ENCODE measurements around the gene ZMIZ1. TPM values are rescaled to one million over a fixed set of nuclear protein-coding genes. Genes with fewer than 3 reads are reported as not detected.

ZMIZ1 gene
- total RNA-seq, 1 donor from 2014 or later, result 173 TPM

GRCh38 chr10:79093658-79094411 is 25.1 kb downstream of the ZMIZ1 start:
- Mint-ChIP-seq H3K4me3 (no peak overlapping the region), H3K27ac (peak overlapping the region; percentile 24), H3K9me3 (no peaks in the 10 kb centered on the region), H3K36me3 (peaks cover 2% of the 10 kb centered on the region), H3K27me3 (ENCODE audit: low read depth) (no peaks in the 10 kb centered on the region), H3K4me1 (peaks cover 44% of the 10 kb centered on the region)
- DNase-seq (ENCODE audit: low spot score in 2 of 2, unreplicated experiment in 2 of 2), result no peak
- TF ChIP-seq CTCF (IDR thresholded peaks at IDR 0.05; ENCODE audit: unreplicated experiment), result no peak

- H3K4me3 Mint-ChIP-seq, result no peak overlapping the region
- H3K36me3 Mint-ChIP-seq, result peaks cover 2% of the 10 kb centered on the region
- H3K9me3 Mint-ChIP-seq, result no peaks in the 10 kb centered on the region
- H3K4me1 Mint-ChIP-seq, result peaks cover 40% of the 10 kb centered on the region
- no peaks in the 10 kb centered on the region for H3K27me3 Mint-ChIP-seq (ENCODE audit: low read depth)
- TF ChIP-seq CTCF (IDR thresholded peaks at IDR 0.05; ENCODE audit: unreplicated experiment), result no peak
- no peak for DNase-seq (ENCODE audit: low spot score in 2 of 2, unreplicated experiment in 2 of 2)
- peak overlapping the region; percentile 8 for H3K27ac Mint-ChIP-seq
Measured at GRCh38 chr10:79094412-79095175, 25.8 kb downstream of the ZMIZ1 start.

GRCh38 chr10:79095316-79095715 is 26.6 kb downstream of the ZMIZ1 start:
- H3K27me3 Mint-ChIP-seq (ENCODE audit: low read depth), result no peaks in the 10 kb centered on the region
- peaks cover 40% of the 10 kb centered on the region for H3K4me1 Mint-ChIP-seq
- H3K9me3 Mint-ChIP-seq, result no peaks in the 10 kb centered on the region
- peaks cover 2% of the 10 kb centered on the region for H3K36me3 Mint-ChIP-seq
- DNase-seq (ENCODE audit: low spot score in 2 of 2, unreplicated experiment in 2 of 2), result no peak
- TF ChIP-seq CTCF (IDR thresholded peaks at IDR 0.05; ENCODE audit: unreplicated experiment), result no peak
- no peak overlapping the region for H3K4me3 Mint-ChIP-seq
- peak overlapping the region; percentile 36 for H3K27ac Mint-ChIP-seq

- peaks cover 2% of the 10 kb centered on the region for H3K36me3 Mint-ChIP-seq
- no peak for DNase-seq (ENCODE audit: low spot score in 2 of 2, unreplicated experiment in 2 of 2)
- no peak overlapping the region for H3K4me3 Mint-ChIP-seq
- no peak for TF ChIP-seq CTCF (IDR thresholded peaks at IDR 0.05; ENCODE audit: unreplicated experiment)
- H3K27ac Mint-ChIP-seq, result peak overlapping the region; percentile 16
- no peaks in the 10 kb centered on the region for H3K9me3 Mint-ChIP-seq
- H3K4me1 Mint-ChIP-seq, result peaks cover 45% of the 10 kb centered on the region
- no peaks in the 10 kb centered on the region for H3K27me3 Mint-ChIP-seq (ENCODE audit: low read depth)
Measured at GRCh38 chr10:79096514-79096913, 27.7 kb downstream of the ZMIZ1 start.

GRCh38 chr10:79097021-79097872 is 28.5 kb downstream of the ZMIZ1 start:
- no peak for DNase-seq (ENCODE audit: low spot score in 2 of 2, unreplicated experiment in 2 of 2)
- H3K4me3 Mint-ChIP-seq, result no peak overlapping the region
- no peaks in the 10 kb centered on the region for H3K9me3 Mint-ChIP-seq
- peaks cover 51% of the 10 kb centered on the region for H3K4me1 Mint-ChIP-seq
- no peaks in the 10 kb centered on the region for H3K27me3 Mint-ChIP-seq (ENCODE audit: low read depth)
- peak overlapping the region; percentile 11 for H3K27ac Mint-ChIP-seq
- H3K36me3 Mint-ChIP-seq, result peaks cover 2% of the 10 kb centered on the region
- no peak for TF ChIP-seq CTCF (IDR thresholded peaks at IDR 0.05; ENCODE audit: unreplicated experiment)

All from mesothelial cell of epicardium (in vitro differentiated cells).